Lower leg skin (tissue), 3 donors: Measurements from ENCODE around the gene KRTAP5-11.

Experiments
- POLR2A ChIP-seq, 2 donors: fragments of 450-650 bp; IDR thresholded peaks; one replicate each; pipeline ENCODE4 v1.6.1; 2016 to 2017; ENCODE audit warnings: antibody characterized with exemption in 2 of 2, mild to moderate bottlenecking in 1 of 2, moderate library complexity in 1 of 2
- TF ChIP-seq, protein P1 (sequence below), 3 donors: fragments of 450-650 bp; IDR thresholded peaks; one replicate each; pipeline ENCODE4 v1.5.1; 2016; ENCODE audit warnings: antibody characterized with exemption in 3 of 3, mild to moderate bottlenecking in 3 of 3, moderate library complexity in 2 of 3

GRCh38 chr11:71539017-71539416 lies 43.7 kb downstream of the KRTAP5-11 start:
- no peak for TF ChIP-seq POLR2A (IDR thresholded peaks at IDR 0.05)
- TF ChIP-seq, protein P1, sequence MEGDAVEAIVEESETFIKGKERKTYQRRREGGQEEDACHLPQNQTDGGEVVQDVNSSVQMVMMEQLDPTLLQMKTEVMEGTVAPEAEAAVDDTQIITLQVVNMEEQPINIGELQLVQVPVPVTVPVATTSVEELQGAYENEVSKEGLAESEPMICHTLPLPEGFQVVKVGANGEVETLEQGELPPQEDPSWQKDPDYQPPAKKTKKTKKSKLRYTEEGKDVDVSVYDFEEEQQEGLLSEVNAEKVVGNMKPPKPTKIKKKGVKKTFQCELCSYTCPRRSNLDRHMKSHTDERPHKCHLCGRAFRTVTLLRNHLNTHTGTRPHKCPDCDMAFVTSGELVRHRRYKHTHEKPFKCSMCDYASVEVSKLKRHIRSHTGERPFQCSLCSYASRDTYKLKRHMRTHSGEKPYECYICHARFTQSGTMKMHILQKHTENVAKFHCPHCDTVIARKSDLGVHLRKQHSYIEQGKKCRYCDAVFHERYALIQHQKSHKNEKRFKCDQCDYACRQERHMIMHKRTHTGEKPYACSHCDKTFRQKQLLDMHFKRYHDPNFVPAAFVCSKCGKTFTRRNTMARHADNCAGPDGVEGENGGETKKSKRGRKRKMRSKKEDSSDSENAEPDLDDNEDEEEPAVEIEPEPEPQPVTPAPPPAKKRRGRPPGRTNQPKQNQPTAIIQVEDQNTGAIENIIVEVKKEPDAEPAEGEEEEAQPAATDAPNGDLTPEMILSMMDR (IDR thresholded peaks at IDR 0.05), result no peak
